HG02970 (cell line): ENCODE measurements around the gene NOS1AP.

ENCODE experiments used
- ATAC-seq: cut with Tn5 transposase; IDR thresholded peaks from one replicate; pipeline ENCODE4 v1.9.1; 2021; ENCODE audit warnings: mild to moderate bottlenecking, moderate library complexity, moderate number of reproducible peaks; ENCODE audit not compliant: unreplicated experiment, low FRiP score

The NOS1AP gene

GRCh38 chr1:162087111-162087510 lies 17.6 kb downstream of the NOS1AP start:
- no peak for ATAC-seq

GRCh38 chr1:162087574-162087973 lies 18.1 kb downstream of the NOS1AP start:
- ATAC-seq = no peak

- ATAC-seq = no peak
Observed at GRCh38 chr1:162088281-162088969, 18.9 kb downstream of the NOS1AP start.

- no peak for ATAC-seq
Observed at GRCh38 chr1:162089748-162090147, 20.3 kb downstream of the NOS1AP start.

DNA sequence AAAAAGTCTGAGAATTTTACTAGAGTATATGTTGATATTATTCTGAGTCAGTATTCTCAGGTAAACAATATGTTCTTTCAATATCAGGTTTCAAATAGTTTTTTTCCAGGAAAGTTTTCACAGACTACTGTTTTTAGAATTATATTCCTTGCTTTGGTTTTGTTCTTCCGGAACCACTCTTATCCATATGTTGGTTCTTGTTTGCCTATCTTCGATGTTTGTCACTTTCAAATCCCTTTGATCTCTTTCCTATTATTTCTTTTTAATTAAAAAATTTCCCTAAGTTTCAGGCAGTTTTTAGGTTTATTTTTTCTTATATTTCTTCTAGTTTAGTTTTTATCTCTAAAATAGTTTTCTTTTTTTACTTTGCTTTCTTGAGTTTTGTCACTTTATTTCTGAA lies 20.9 kb downstream of the NOS1AP start:
- no peak for ATAC-seq

DNA sequence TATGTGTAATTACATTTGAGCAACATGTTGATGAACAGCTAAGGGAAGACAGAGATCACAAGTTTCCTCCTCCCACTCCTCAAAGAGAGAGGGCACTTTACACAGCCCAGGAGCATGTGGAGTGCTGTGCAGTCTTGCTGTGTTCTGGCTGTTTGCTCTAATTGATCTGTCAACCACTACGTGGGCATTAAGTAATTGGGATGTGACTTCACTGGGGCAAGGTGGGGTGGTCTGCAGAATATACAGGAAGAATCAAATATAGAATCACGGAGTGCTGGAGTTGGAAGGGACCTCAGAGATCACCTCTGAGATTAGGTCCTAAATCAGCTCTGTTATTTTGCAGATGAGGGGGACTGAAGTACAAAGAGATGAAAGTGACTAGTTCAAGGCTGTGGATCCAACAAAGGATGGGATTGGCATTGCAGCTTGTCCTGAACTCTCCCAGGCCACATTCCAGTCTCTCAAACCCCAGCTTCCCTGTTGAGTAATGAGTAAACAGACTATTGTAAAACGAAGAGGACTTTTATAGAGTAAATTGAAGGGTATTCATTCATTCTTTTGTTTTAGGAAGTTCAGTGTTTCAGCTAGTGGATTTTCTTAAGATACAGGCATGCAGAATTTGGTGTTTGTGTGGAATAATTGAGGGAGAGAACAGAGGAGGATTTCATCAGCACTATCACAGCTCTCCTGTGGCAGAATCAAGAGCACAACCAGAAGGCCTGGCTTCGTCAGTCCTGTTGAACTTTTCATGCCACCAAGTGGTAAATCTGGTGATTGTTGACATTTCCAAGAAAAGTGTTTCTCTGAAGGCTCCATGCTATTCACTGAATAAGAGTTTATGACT lies 22.4 kb downstream of the NOS1AP start:
- no peak for ATAC-seq

DNA sequence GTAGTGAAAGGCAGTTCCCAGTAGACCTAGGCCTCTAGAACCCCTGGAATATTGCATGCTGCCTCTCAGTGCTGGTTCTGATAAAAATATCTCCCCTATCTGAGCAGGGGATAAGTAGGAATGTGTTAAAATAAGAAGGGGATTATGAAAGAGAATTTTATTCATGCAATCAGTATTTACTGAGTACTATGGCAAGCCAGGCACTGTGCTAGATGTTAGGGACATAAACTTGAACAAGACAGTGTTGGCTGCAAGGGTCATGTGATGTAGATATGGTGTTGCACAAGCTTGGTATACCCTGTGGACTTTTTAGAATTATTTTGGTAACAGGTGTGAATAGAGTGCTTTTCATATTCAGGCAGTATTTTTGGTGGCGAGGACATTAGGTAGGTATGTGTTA lies 23.6 kb downstream of the NOS1AP start:
- no peak for ATAC-seq

GRCh38 chr1:162094271-162094670 lies 24.8 kb downstream of the NOS1AP start:
- no peak for ATAC-seq

DNA sequence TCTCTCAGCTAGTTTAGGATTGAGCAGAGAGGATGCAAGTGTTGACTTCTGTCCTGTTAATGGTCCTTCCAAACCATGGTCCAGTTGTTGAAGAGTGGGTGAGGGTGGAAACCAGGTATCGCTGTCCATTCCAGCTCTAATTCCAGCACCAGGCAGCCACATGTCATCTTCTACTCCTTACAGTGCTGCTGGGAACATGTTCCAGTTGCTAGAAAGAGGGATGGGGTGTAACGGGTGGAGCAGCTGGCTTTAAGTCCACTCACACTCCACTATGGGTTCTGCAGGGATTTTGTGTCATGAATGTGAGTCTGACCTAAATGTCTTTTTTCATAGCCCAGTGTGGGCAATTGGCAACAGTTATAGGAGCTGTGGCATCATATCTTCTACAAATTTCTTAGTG lies 25.2 kb downstream of the NOS1AP start:
- ATAC-seq = no peak

- no peak for ATAC-seq
Observed at GRCh38 chr1:162107911-162108310, 38.4 kb downstream of the NOS1AP start.

GRCh38 chr1:162108426-162108825 lies 38.9 kb downstream of the NOS1AP start:
- no peak for ATAC-seq

- ATAC-seq = no peak
Observed at GRCh38 chr1:162110910-162111309, 41.4 kb downstream of the NOS1AP start.

- ATAC-seq = no peak
Observed at GRCh38 chr1:162111572-162111971, 42.1 kb downstream of the NOS1AP start.

- no peak for ATAC-seq
Observed at GRCh38 chr1:162113419-162113818, 43.9 kb downstream of the NOS1AP start.

DNA sequence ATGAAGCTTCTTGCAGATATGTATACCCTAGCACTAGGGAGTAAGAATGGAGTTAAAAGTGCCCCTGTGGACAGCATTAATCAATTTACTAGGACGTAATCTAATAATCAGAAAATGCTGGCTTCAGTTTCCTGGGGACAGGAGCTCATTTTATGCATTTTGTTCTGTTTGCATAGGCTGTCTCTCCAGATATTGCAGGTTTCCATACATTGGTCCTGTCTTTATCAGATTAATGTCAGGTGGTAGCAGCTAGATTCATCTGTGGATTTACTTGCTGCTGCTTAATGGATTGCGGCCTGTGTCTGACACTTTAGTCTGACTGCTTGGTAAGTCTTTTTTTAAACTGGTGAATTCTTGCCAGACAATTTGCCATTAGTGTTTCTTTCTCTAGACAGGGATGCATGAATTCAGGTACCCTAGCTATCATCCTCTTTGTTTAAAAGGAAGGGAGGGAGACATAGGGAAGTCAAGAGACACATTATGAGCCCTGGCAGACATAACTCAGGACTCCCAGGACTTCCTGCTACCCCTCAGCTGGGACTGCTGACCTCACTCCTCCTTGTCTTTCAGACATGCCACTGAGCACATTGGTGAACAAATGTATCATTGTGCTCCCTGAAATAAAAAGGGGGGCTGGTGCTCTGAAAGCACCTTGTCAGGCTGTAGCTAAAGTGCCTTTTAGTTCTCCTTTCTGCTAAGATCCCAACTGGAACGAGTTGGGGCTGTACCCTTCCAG lies 47.7 kb downstream of the NOS1AP start:
- no peak for ATAC-seq

DNA sequence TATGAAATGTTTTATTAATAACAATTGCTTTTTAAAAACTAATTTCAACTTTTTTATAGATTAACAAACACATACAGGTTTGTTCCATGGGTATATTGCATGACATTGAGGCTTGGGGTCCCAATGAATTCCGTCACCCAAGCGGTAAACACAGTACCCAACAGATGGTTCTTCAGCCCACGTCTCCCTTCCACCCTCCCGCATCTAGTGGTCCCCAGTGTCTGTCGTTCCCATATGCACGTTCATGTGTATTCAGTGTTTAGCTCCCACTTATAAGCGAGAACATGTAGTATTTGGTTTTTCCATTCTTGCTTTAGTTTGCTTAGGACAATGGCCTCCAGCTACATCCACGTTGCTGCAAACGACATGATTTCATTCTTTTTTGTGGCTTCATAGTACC lies 48.6 kb downstream of the NOS1AP start:
- ATAC-seq = no peak

DNA sequence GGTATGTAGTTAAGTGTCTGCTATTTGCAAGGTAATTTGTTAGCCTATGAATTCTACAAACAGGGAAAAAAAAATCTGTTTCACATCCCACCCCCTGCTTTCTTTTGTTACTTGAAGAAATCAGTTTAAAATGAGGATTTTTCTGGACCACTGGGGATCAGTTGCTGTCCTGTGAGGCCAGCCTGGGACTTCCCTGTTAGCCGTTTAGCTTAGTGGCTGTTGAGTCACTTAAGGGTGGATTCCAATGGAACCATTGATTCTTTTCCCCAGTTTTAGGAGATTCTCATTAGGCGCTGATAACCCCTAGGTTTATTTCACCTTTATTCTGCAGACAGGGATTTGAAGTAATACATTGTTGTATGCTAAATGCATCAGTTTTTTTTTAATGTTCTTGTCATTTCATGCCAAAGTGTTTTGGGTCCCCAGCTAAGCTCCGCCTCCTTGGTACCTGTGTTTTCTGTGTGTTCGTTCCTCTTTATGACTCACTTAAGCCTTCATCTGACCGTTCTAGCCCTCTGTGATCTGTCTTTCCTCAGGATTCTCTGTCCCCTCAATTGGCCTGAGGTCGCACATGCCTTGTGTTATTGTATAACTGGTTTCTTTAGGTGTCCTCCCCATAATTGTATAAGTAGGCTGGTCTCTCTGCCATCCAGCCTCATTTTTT lies 59.3 kb downstream of the NOS1AP start:
- ATAC-seq = no peak

DNA sequence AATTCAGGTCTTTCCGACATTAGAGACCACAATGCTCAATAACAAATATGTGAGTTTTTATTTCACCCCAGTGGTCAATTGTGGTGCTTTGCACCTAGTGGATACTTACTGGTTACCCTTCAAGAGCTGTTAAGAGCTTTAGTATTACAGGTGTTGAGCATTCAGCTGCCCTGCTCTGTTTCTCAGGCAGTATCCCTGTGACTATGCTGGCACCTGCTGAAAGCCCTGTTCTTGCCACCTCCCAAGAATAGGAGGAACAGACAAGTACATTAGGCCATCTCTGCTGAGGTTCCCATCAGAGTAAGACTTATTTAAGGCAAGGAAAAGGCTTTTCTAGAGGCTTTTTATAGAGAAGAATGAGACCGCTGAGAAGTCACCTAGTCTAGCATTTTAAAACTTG lies 60.8 kb downstream of the NOS1AP start:
- no peak for ATAC-seq

- no peak for ATAC-seq
Observed at GRCh38 chr1:162131400-162132321, 62.2 kb downstream of the NOS1AP start.

GRCh38 chr1:162133566-162133965 lies 64.1 kb downstream of the NOS1AP start:
- ATAC-seq = no peak
